Activated naive CD8-positive, alpha-beta T cell treated with anti-CD3 and anti-CD28 coated beads for 36 hours (primary cell): Measurements from ENCODE around the gene TXNRD2. TPM values are rescaled to one million over a fixed set of nuclear protein-coding genes. Genes with fewer than 3 reads are reported as not detected.
"Not testable (repeated sequence)": the region's sequence is repeated elsewhere in the genome, so short reads cannot be mapped to it uniquely, and the experiment has no call there.

Experiments used
- DNase-seq: peaks from one replicate; pipeline ENCODE4 v3.0.0; 2021
- H3K27ac Mint-ChIP-seq: one replicate; pipeline ENCODE4 v1.8.0; 2022; ENCODE audit warnings: mild to moderate bottlenecking, moderate library complexity, mixed read lengths
- H3K27me3 Mint-ChIP-seq: one replicate; pipeline ENCODE4 v1.8.0; 2022; ENCODE audit warnings: mild to moderate bottlenecking, mixed read lengths
- H3K36me3 Mint-ChIP-seq: one replicate; pipeline ENCODE4 v1.8.0; 2021; ENCODE audit warnings: mild to moderate bottlenecking, mixed read lengths
- H3K4me1 Mint-ChIP-seq: one replicate; pipeline ENCODE4 v1.8.0; 2021; ENCODE audit warnings: mixed read lengths
- H3K4me3 Mint-ChIP-seq: one replicate; pipeline ENCODE4 v1.8.0; 2022; ENCODE audit warnings: mild to moderate bottlenecking, moderate library complexity, mixed read lengths
- H3K9me3 Mint-ChIP-seq: one replicate; pipeline ENCODE4 v1.8.0; 2022; ENCODE audit warnings: mixed read lengths
- total RNA-seq, 2 experiments: library from RNA; stranded (reverse); gene quantifications; one replicate each; pipeline ENCODE4 v1.2.3, GENCODE V29; 2021

The TXNRD2 gene
- total RNA-seq, 2 experiments from 2014 or later: 20.3 to 20.9 TPM

DNA sequence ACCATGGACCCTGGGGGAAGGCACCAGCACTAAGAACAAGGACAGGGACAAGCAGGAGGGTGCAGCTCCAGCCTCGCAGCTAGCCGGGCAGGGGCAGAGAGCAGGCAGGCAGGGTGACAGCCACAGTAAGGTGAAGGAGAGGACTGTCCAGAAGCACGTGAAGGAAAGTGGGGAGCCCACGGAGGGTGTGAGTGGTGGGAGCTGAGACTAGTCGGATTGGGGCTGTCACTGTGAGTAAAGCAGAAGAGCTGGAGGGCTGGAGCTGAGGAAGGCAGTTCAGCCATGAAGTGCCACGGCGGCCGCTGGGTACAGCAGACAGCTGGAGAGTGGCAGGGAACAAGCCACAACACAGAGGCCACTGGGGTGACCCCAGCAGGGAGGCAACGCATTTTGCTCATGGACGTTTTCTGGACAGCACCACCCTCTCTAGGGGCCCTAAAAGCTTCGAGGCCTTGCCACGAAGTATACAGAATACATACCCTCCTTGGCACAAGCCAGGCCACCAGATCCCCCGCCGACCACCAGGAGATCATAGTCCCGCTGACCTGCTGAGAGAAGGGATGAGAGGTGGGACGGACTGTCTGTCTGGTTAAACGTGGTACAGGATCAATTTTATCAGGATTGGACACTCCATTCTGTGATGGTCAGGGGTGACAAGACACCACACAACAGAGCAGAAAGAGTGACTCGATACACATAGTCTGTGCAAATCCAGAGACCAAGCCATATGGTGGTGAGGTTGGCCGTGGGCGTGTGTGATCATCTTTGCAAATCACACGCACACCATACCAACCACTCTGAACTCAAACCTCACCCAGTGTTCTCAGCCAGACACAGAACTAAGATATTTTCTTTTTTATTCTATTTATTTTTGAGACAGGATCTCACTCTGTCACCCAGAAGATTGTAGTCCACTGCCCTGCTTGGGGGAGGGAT, 10.8 kb downstream of the TXNRD2 start:
- no peak overlapping the region for H3K4me3 Mint-ChIP-seq

DNA sequence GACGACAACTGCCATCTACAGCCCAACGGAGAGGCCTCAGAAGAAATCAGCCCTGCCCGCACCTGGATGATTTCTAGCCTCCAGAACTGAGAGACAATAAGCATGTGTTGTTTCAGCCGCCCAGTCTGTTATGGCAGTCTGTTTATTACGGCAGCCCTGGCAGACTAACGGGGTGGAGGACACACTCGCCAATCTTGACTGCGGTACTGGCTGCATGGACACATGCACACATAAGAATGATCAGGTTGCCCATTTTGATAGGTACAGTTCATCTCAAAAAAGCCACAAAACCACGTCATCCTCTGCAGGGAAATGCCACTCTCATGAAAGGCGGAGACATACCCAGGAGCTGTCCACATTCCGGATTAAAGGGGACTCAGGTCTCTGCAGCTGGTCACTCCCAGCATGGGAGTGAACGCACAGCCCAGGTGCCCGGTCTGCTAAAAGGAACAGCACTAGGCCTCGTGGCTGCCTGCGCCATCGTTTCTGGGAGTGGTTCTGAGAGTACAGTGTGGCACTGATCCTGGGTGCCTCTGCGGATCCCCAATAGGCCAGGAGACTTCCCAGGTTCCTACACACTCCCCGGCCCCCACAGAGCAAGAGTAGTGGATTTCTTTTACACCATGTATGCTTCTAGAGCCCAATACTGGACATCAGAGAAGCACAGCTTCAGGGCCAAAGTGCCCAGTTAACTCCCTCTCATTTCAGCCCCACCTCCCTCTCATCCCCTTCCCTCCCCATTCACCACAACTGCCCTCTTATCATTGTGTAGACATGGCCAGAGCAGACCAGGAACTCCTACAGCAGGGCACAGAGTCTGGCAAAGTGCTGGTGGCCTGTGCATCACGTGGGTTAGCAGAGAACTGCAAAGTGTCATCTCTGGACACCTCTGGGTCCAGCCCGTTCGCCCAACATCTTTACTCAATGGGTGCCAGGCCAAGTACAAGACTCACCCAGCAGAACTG, 11.8 kb downstream of the TXNRD2 start:
- Mint-ChIP-seq H3K9me3 (no peaks in the 10 kb centered on the region), H3K4me1 (no peaks in the 10 kb centered on the region), H3K27me3 (no peaks in the 10 kb centered on the region), H3K27ac (no peak overlapping the region), H3K36me3 (no peaks in the 10 kb centered on the region), H3K4me3 (no peak overlapping the region)
- DNase-seq: no peak

More for the DNA sequence above, 10.8 kb downstream of the TXNRD2 start:
- no peaks in the 10 kb centered on the region for H3K27me3 Mint-ChIP-seq
- no peak for DNase-seq
- no peak overlapping the region for H3K27ac Mint-ChIP-seq
- H3K36me3 Mint-ChIP-seq: peaks cover 7% of the 10 kb centered on the region
- H3K9me3 Mint-ChIP-seq: peaks cover 7% of the 10 kb centered on the region
- H3K4me1 Mint-ChIP-seq: no peaks in the 10 kb centered on the region

GRCh38 chr22:19928207-19928606, 13.4 kb downstream of the TXNRD2 start:
- H3K27me3 Mint-ChIP-seq: no peaks in the 10 kb centered on the region
- no peak overlapping the region for H3K27ac Mint-ChIP-seq
- no peak for DNase-seq
- H3K4me1 Mint-ChIP-seq: no peaks in the 10 kb centered on the region
- no peaks in the 10 kb centered on the region for H3K9me3 Mint-ChIP-seq
- H3K36me3 Mint-ChIP-seq: no peaks in the 10 kb centered on the region
- H3K4me3 Mint-ChIP-seq: no peak overlapping the region

GRCh38 chr22:19927696-19928095, 13.9 kb downstream of the TXNRD2 start:
- Mint-ChIP-seq H3K4me3 (no peak overlapping the region), H3K27me3 (no peaks in the 10 kb centered on the region), H3K9me3 (no peaks in the 10 kb centered on the region), H3K36me3 (no peaks in the 10 kb centered on the region), H3K27ac (no peak overlapping the region), H3K4me1 (no peaks in the 10 kb centered on the region)
- DNase-seq: no peak

- not testable (repeated sequence) for H3K36me3 Mint-ChIP-seq, H3K27me3 Mint-ChIP-seq, H3K9me3 Mint-ChIP-seq, H3K27ac Mint-ChIP-seq, DNase-seq, H3K4me3 Mint-ChIP-seq, H3K4me1 Mint-ChIP-seq
These were observed 15.6 kb downstream of the TXNRD2 start for GRCh38 chr22:19926028-19926427.

- Mint-ChIP-seq H3K4me3 (no peak overlapping the region), H3K36me3 (no peaks in the 10 kb centered on the region), H3K4me1 (no peaks in the 10 kb centered on the region), H3K9me3 (no peaks in the 10 kb centered on the region), H3K27me3 (no peaks in the 10 kb centered on the region), H3K27ac (no peak overlapping the region)
- no peak for DNase-seq
These were observed 17.6 kb downstream of the TXNRD2 start for GRCh38 chr22:19923914-19924513.

GRCh38 chr22:19921544-19922081, 20.0 kb downstream of the TXNRD2 start:
- Mint-ChIP-seq H3K36me3 (no peaks in the 10 kb centered on the region), H3K9me3 (no peaks in the 10 kb centered on the region), H3K4me1 (no peaks in the 10 kb centered on the region)

DNA sequence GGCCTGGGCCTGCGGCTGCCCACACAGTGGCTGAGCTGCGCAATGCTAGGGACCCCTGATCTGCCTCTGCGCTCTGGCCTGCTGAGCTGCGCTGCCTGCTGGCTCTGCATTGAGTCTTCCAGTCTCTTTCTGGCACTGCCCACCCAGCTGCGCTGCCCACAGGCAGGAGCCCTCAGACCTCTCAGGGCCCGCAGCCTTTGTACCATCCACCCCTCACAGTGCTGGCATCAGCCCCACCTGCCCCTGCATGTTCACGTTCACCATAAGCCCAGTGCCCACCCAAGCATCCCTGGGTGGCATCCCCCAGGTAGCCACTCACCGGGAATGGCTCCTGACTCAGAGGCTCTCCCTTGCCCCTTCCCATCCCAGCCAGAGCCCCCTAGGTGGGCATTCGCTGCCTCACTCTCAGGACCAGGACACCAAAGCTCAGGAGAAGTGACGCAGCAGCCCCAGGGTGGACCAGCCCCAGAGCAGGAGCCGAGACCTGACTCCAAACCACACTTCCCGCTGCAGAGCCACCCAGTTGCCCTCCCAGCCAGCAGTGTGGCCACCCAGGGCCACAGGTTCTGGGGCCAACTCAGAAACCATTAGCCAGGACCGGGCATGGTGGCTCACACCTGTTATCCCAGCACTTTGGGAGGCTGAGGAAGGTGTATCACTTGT, 21.8 kb downstream of the TXNRD2 start:
- no peak overlapping the region for H3K27ac Mint-ChIP-seq
- no peaks in the 10 kb centered on the region for H3K27me3 Mint-ChIP-seq
- peaks cover 3% of the 10 kb centered on the region for H3K36me3 Mint-ChIP-seq
- no peak overlapping the region for H3K4me3 Mint-ChIP-seq
- no peak for DNase-seq
- H3K9me3 Mint-ChIP-seq: no peaks in the 10 kb centered on the region
- H3K4me1 Mint-ChIP-seq: no peaks in the 10 kb centered on the region

More at GRCh38 chr22:19921544-19922081, 20.0 kb downstream of the TXNRD2 start:
- no peak for DNase-seq
- no peak overlapping the region for H3K27ac Mint-ChIP-seq
- H3K27me3 Mint-ChIP-seq: no peaks in the 10 kb centered on the region
- H3K4me3 Mint-ChIP-seq: no peak overlapping the region

GRCh38 chr22:19918332-19919106, 23.1 kb downstream of the TXNRD2 start:
- H3K9me3 Mint-ChIP-seq: no peaks in the 10 kb centered on the region
- H3K27ac Mint-ChIP-seq: no peak overlapping the region
- DNase-seq: no peak
- H3K4me1 Mint-ChIP-seq: no peaks in the 10 kb centered on the region
- H3K4me3 Mint-ChIP-seq: no peak overlapping the region
- H3K27me3 Mint-ChIP-seq: no peaks in the 10 kb centered on the region
- peaks cover 16% of the 10 kb centered on the region for H3K36me3 Mint-ChIP-seq

DNA sequence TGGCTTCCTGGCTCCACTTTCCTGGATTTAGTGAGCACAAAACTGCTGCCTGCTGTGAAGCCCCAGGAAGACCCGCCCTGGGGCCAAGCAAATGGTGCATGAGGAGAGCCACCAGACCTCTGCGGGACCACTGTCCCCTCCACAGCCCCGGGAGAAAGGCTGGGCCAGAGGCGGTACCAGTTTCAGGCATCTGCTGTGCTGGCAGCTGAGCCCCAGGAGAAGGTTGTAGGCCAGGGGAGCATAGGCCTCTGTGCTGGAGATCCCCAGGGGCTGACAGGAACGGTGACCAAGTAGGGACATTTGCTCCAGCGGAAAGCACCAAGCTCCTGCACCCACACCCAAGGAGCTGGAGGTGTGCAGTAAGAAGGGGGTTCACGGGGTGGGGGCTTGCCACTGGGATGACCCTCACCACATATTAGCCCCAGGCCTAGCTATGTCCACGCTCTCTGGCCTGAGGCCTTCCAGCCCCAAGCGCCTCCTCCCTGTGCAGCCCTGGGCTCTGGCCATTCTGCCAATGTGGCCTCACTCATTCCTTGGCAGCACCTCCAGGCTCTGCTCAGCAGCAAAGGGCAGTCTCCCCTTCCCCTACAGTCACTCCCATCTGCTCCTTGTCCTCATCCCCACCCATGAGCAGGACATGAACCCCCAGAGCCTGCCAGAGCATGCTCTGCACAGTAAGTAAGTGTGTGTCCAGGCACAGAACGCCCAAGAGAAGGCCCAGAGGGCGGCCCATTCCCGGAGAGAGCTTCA, 24.1 kb downstream of the TXNRD2 start:
- Mint-ChIP-seq H3K4me3 (no peak overlapping the region), H3K4me1 (no peaks in the 10 kb centered on the region), H3K36me3 (peaks cover 21% of the 10 kb centered on the region), H3K27me3 (no peaks in the 10 kb centered on the region), H3K27ac (no peak overlapping the region), H3K9me3 (no peaks in the 10 kb centered on the region)
- no peak for DNase-seq

GRCh38 chr22:19916941-19917340, 24.7 kb downstream of the TXNRD2 start:
- H3K27ac Mint-ChIP-seq: no peak overlapping the region
- no peak overlapping the region for H3K4me3 Mint-ChIP-seq
- H3K27me3 Mint-ChIP-seq: no peaks in the 10 kb centered on the region
- peaks cover 21% of the 10 kb centered on the region for H3K36me3 Mint-ChIP-seq
- DNase-seq: no peak
- H3K4me1 Mint-ChIP-seq: no peaks in the 10 kb centered on the region
- H3K9me3 Mint-ChIP-seq: no peaks in the 10 kb centered on the region

DNA sequence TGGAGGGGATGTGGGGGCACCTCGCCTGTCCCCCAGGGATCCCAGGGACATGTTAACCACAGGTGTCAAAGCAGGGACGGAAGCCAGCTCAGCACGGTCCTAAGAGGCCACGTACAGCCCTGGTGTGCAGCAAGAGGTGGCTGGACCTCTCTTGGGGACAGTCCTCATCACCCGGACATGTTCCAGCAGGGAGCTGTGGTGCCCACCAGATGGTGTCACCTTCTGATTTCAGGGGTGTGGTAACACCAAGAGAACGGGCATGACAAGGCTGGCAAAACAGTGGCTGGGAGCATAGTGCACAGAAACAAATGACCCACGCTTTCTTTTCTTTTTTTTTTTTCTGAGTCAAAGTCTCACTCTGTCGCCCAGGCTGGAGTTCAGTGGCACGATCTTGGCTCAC, 25.6 kb downstream of the TXNRD2 start:
- H3K36me3 Mint-ChIP-seq: peaks cover 21% of the 10 kb centered on the region
- H3K27ac Mint-ChIP-seq: no peak overlapping the region
- H3K4me1 Mint-ChIP-seq: no peaks in the 10 kb centered on the region
- no peak overlapping the region for H3K4me3 Mint-ChIP-seq
- no peak for DNase-seq
- H3K9me3 Mint-ChIP-seq: no peaks in the 10 kb centered on the region
- H3K27me3 Mint-ChIP-seq: no peaks in the 10 kb centered on the region

- Mint-ChIP-seq H3K4me3 (no peak overlapping the region), H3K9me3 (no peaks in the 10 kb centered on the region)
- no peak for DNase-seq
These were observed 26.2 kb downstream of the TXNRD2 start for GRCh38 chr22:19915287-19915954.

More at GRCh38 chr22:19915287-19915954, 26.2 kb downstream of the TXNRD2 start:
- no peaks in the 10 kb centered on the region for H3K4me1 Mint-ChIP-seq
- no peak overlapping the region for H3K27ac Mint-ChIP-seq
- H3K36me3 Mint-ChIP-seq: peaks cover 21% of the 10 kb centered on the region
- H3K27me3 Mint-ChIP-seq: no peaks in the 10 kb centered on the region
